HCT116 (cell line): ENCODE results near the gene PRSS2. TPM values are rescaled to one million over a fixed set of nuclear protein-coding genes. Genes with fewer than 3 reads are reported as not detected.

Experiments used
- ATAC-seq: fragments of 200-7000 bp; cut with Tn5 transposase; 2 replicates; pipeline ENCODE4 v1.9.1; 2020; ENCODE audit warnings: mild to moderate bottlenecking, moderate library complexity
- BruUV-seq: library from RNA; stranded (reverse); fragments of 400-500 nt; replicated peaks from 2 replicates; lab custom pipeline; 2021; lab: Mats Ljungman, UMichigan
- CTCF ChIA-PET: fragments of 300-600 bp; sonication (Branson Sonifier 250); formaldehyde crosslinking; loops from one replicate; lab custom pipeline; 2021; ENCODE audit warnings: antibody characterized with exemption; lab: Charles Lee
- POLR2A ChIA-PET: fragments of 300-600, 350-600 bp; sonication (Branson Sonifier 250); formaldehyde crosslinking; loops from one replicate; lab custom pipeline; 2021; ENCODE audit warnings: antibody characterized with exemption; lab: Charles Lee
- RAD21 ChIA-PET, 2 experiments: fragments of 300-600 bp; sonication (Branson Sonifier 250); formaldehyde crosslinking; loops; one replicate each; lab custom pipeline; 2023; ENCODE audit warnings: low total read pairs in 2 of 2; ENCODE audit not compliant: uncharacterized antibody in 2 of 2, unreplicated experiment in 2 of 2, low non-redundant PET in 1 of 2; lab: Charles Lee
- DNase-seq: peaks from one replicate; pipeline ENCODE4 v3.0.0-alpha.2; 2010; ENCODE audit warnings: low read depth, low spot score
- H2AFZ ChIP-seq: fragments of 200-600 bp; shearing (Covaris generic), sonication (generic); 2 replicates; pipeline ENCODE4 v1.6.1; 2017; ENCODE audit warnings: low read depth, mixed run types, mixed read lengths, antibody characterized with exemption, low read length; ENCODE audit not compliant: poor library complexity, severe bottlenecking
- H3K27ac ChIP-seq: 2 replicates; pipeline ENCODE4 v1.5.1; 2012; ENCODE audit warnings: low read depth, low read length
- H3K27me3 ChIP-seq: fragments of 200-600 bp; sonication (generic); 2 replicates; pipeline ENCODE4 v1.6.1; 2016; ENCODE audit warnings: mixed run types, low read length, mixed read lengths; ENCODE audit not compliant: insufficient read depth
- H3K36me3 ChIP-seq, 2 experiments: fragments of 200-500 bp in 1 of 2; fragments of 200-600 bp in 1 of 2; sonication (Bioruptor generic) in 1 of 2; sonication (generic) in 1 of 2; 2 replicates each; pipeline versions ENCODE4 v1.5.1 to v1.6.1; 2014 to 2016; ENCODE audit warnings: low read length in 2 of 2, inconsistent platforms in 1 of 2, mixed read lengths in 1 of 2, mixed run types in 1 of 2; ENCODE audit not compliant: insufficient read depth in 2 of 2, control insufficient read depth in 1 of 2
- H3K4me1 ChIP-seq, 2 experiments: fragments of 200-600 bp in 1 of 2; sonication (generic) in 1 of 2; 2 replicates each; pipeline versions ENCODE4 v1.5.1 to v1.6.1; 2012 to 2017; ENCODE audit warnings: low read length in 2 of 2, inconsistent platforms in 1 of 2, mild to moderate bottlenecking in 1 of 2, mixed read lengths in 1 of 2, mixed run types in 1 of 2, moderate library complexity in 1 of 2; ENCODE audit not compliant: insufficient read depth in 2 of 2, control insufficient read depth in 1 of 2
- H3K4me2 ChIP-seq: fragments of 200-600 bp; sonication (generic); 2 replicates; pipeline ENCODE4 v1.6.1; 2017; ENCODE audit warnings: mixed run types, low read length, mixed read lengths
- H3K4me3 ChIP-seq, 2 experiments: fragments of 200-600 bp in 1 of 2; sonication (generic) in 1 of 2; replicated peaks in 1 of 2; 2 replicates each; pipeline ENCODE4 v1.5.1; 2011 to 2016; ENCODE audit warnings: low read length in 2 of 2, control low read depth in 1 of 2, low read depth in 1 of 2, mild to moderate bottlenecking in 1 of 2, mixed read lengths in 1 of 2, mixed run types in 1 of 2
- H3K79me2 ChIP-seq: fragments of 200-600 bp; sonication (generic); 2 replicates; pipeline ENCODE4 v1.6.1; 2017; ENCODE audit warnings: mild to moderate bottlenecking, mixed run types, low read length, moderate library complexity, mixed read lengths; ENCODE audit not compliant: insufficient read depth
- H3K9ac ChIP-seq: fragments of 200-600 bp; sonication (generic); 2 replicates; pipeline ENCODE4 v1.6.1; 2016; ENCODE audit warnings: low read length, mixed read lengths
- H3K9me2 ChIP-seq: fragments of 200-600 bp; sonication (generic), shearing (Covaris generic); 2 replicates; pipeline ENCODE4 v1.6.1; 2017; ENCODE audit warnings: mixed run types, mild to moderate bottlenecking, moderate library complexity; ENCODE audit not compliant: insufficient read depth
- H3K9me3 ChIP-seq, 2 experiments: fragments of 200-500 bp in 1 of 2; fragments of 200-600 bp in 1 of 2; sonication (Bioruptor generic) in 1 of 2; sonication (generic) in 1 of 2; 2 replicates each; pipeline ENCODE4 v1.6.1; 2014 to 2017; ENCODE audit warnings: low read length in 2 of 2, mixed read lengths in 2 of 2, inconsistent platforms in 1 of 2, low read depth in 1 of 2, mild to moderate bottlenecking in 1 of 2, mixed run types in 1 of 2, moderate library complexity in 1 of 2; ENCODE audit not compliant: control insufficient read depth in 1 of 2, insufficient read depth in 1 of 2
- H4K20me1 ChIP-seq: fragments of 200-600 bp; sonication (generic), shearing (Covaris generic); 2 replicates; pipeline ENCODE4 v1.6.1; 2017; ENCODE audit warnings: mixed run types, mild to moderate bottlenecking, moderate library complexity; ENCODE audit not compliant: insufficient read depth
- CBX3 ChIP-seq: IDR thresholded peaks from 2 replicates; pipeline ENCODE4 v1.6.1; 2012; ENCODE audit warnings: low read depth
- CEBPB ChIP-seq: IDR thresholded peaks from 2 replicates; pipeline ENCODE4 v1.6.1; 2012; ENCODE audit warnings: low read depth
- ELF1 ChIP-seq: IDR thresholded peaks from 2 replicates; pipeline ENCODE4 v1.6.1; 2012; ENCODE audit warnings: low read depth, borderline replicate concordance
- EZH2 ChIP-seq: fragments of 200-600 bp; sonication (generic); IDR thresholded peaks from 2 replicates; pipeline ENCODE4 v1.6.1; 2017; ENCODE audit warnings: antibody characterized with exemption, mixed run types
- EZH2phosphoT487 ChIP-seq: fragments of 200-600 bp; IDR thresholded peaks from 2 replicates; pipeline ENCODE4 v1.6.1; 2018; ENCODE audit warnings: antibody characterized with exemption, borderline replicate concordance
- JUND ChIP-seq: IDR thresholded peaks from 2 replicates; pipeline ENCODE4 v1.6.1; 2012
- POLR2AphosphoS5 ChIP-seq: IDR thresholded peaks from 2 replicates; pipeline ENCODE4 v1.6.1; 2011; ENCODE audit warnings: mild to moderate bottlenecking, low read depth, low read length, moderate library complexity
- SRF ChIP-seq: IDR thresholded peaks from 2 replicates; pipeline ENCODE4 v1.6.1; 2012; ENCODE audit warnings: low read depth
- YY1 ChIP-seq: IDR thresholded peaks from 2 replicates; pipeline ENCODE4 v1.6.1; 2011; ENCODE audit warnings: low read length, low read depth, moderate library complexity, mild to moderate bottlenecking; ENCODE audit not compliant: insufficient replicate concordance; ENCODE audit errors: extremely low read depth
- ZFX ChIP-seq: fragments of 450-650 bp; IDR thresholded peaks from 2 replicates; pipeline ENCODE4 v1.6.1; 2017
- intact Hi-C: fragments of 100-400 bp; cut with micrococcal nuclease; formaldehyde crosslinking; loops from 2 replicates; pipeline ENCODE4 v1.10.0; 2022
- total RNA-seq: library from RNA; stranded (reverse); gene quantifications from one replicate; pipeline ENCODE4 v1.2.1, GENCODE V29; 2021; ENCODE audit not compliant: unreplicated experiment
- TF ChIP-seq, protein P1 (sequence below): IDR thresholded peaks from 2 replicates; pipeline ENCODE4 v1.6.1; 2012
- TF ChIP-seq, protein P2 (sequence below): IDR thresholded peaks from 2 replicates; pipeline ENCODE4 v1.6.1; 2012; ENCODE audit warnings: low read depth
- TF ChIP-seq, protein P3 (sequence below), 3 experiments: fragments of 200-600 bp in 1 of 3; sonication (generic) in 1 of 3; IDR thresholded peaks in 2 of 3; conservative IDR thresholded peaks in 1 of 3; 2 replicates each; pipeline ENCODE4 v1.5.1; 2012 to 2017; ENCODE audit warnings: low read depth in 2 of 3, low read length in 2 of 3, antibody characterized with exemption in 1 of 3, borderline replicate concordance in 1 of 3, control low read depth in 1 of 3, mild to moderate bottlenecking in 1 of 3, mixed read lengths in 1 of 3, mixed run types in 1 of 3, moderate library complexity in 1 of 3; ENCODE audit not compliant: insufficient read depth in 1 of 3

The PRSS2 gene
- total RNA-seq, 1 experiment from 2014 or later, result 36.8 TPM

DNA sequence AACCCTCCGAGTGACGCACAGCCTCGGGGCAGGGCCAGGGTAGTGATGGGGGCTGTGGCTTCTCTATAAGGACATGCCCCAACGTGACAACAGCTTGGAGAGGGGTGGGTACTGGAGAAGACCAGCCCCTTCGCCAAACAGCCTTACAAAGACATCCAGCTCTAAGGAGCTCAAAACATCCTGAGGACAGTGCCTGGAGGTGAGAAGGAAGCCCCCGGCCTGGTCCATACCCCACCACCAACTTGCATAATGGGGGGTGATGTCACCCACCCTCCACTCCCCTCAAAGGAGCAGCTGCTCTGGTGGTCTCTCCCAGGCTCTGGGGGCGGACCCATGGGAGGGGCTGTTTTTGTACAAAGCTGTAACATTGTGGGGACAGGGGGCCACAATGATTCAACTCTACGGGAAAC is 15.1 kb downstream of the PRSS2 start:
- ChIA-PET RAD21 (no interaction called here), CTCF (interaction anchor here (0.8 to 4.7 kb wide), 2 partner anchors 26 to 153 kb away, joined by 3 to 166 read pairs; no protein-coding TSS in a partner anchor), POLR2A (no interaction called here)
- no peak for DNase-seq
- Histone ChIP-seq H3K36me3 (no peaks in the 10 kb centered on the region), H3K4me3 (no peak overlapping the region), H3K4me2 (no peak overlapping the region), H2AFZ (no peak overlapping the region), H3K9ac (no peak overlapping the region), H3K9me2 (no peaks in the 10 kb centered on the region), H3K9me3 (no peaks in the 10 kb centered on the region), H3K27ac (no peak overlapping the region), H3K27me3 (no peaks in the 10 kb centered on the region), H3K79me2 (no peaks in the 10 kb centered on the region), H4K20me1 (no peaks in the 10 kb centered on the region), H3K4me1 (peaks cover 0 to 5% of the 10 kb centered on the region in 2 experiments; a peak in 1 of 4 replicates)
- ATAC-seq, result no peak
- no TSS peak for BruUV-seq
- no peak for TF ChIP-seq YY1
- TF ChIP-seq, protein P1, sequence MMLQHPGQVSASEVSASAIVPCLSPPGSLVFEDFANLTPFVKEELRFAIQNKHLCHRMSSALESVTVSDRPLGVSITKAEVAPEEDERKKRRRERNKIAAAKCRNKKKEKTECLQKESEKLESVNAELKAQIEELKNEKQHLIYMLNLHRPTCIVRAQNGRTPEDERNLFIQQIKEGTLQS, result no peak
- no peak for TF ChIP-seq CBX3
- TF ChIP-seq EZH2phosphoT487, result no peak
- no peak for TF ChIP-seq CEBPB
- TF ChIP-seq ELF1, result no peak
- no peak for TF ChIP-seq POLR2AphosphoS5
- no peak for TF ChIP-seq ZFX
- TF ChIP-seq, protein P2, sequence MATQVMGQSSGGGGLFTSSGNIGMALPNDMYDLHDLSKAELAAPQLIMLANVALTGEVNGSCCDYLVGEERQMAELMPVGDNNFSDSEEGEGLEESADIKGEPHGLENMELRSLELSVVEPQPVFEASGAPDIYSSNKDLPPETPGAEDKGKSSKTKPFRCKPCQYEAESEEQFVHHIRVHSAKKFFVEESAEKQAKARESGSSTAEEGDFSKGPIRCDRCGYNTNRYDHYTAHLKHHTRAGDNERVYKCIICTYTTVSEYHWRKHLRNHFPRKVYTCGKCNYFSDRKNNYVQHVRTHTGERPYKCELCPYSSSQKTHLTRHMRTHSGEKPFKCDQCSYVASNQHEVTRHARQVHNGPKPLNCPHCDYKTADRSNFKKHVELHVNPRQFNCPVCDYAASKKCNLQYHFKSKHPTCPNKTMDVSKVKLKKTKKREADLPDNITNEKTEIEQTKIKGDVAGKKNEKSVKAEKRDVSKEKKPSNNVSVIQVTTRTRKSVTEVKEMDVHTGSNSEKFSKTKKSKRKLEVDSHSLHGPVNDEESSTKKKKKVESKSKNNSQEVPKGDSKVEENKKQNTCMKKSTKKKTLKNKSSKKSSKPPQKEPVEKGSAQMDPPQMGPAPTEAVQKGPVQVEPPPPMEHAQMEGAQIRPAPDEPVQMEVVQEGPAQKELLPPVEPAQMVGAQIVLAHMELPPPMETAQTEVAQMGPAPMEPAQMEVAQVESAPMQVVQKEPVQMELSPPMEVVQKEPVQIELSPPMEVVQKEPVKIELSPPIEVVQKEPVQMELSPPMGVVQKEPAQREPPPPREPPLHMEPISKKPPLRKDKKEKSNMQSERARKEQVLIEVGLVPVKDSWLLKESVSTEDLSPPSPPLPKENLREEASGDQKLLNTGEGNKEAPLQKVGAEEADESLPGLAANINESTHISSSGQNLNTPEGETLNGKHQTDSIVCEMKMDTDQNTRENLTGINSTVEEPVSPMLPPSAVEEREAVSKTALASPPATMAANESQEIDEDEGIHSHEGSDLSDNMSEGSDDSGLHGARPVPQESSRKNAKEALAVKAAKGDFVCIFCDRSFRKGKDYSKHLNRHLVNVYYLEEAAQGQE, result no peak
- TF ChIP-seq EZH2, result no peak
- TF ChIP-seq, protein P3, sequence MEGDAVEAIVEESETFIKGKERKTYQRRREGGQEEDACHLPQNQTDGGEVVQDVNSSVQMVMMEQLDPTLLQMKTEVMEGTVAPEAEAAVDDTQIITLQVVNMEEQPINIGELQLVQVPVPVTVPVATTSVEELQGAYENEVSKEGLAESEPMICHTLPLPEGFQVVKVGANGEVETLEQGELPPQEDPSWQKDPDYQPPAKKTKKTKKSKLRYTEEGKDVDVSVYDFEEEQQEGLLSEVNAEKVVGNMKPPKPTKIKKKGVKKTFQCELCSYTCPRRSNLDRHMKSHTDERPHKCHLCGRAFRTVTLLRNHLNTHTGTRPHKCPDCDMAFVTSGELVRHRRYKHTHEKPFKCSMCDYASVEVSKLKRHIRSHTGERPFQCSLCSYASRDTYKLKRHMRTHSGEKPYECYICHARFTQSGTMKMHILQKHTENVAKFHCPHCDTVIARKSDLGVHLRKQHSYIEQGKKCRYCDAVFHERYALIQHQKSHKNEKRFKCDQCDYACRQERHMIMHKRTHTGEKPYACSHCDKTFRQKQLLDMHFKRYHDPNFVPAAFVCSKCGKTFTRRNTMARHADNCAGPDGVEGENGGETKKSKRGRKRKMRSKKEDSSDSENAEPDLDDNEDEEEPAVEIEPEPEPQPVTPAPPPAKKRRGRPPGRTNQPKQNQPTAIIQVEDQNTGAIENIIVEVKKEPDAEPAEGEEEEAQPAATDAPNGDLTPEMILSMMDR (IDR thresholded peaks at IDR 0.05 in 2 of 3, conservative IDR thresholded peaks at IDR 0.05 in 1 of 3; ENCODE audit: borderline replicate concordance in 1 of 3, insufficient read depth in 1 of 3, low read depth in 2 of 3, low read length in 2 of 3), result no peak
- TF ChIP-seq JUND, result no peak
- no peak for TF ChIP-seq SRF
- intact Hi-C loops, result no loop called here
